Adipocyte (in vitro differentiated cells): ENCODE results near the gene DHRS1.

Experiments
- DNase-seq: peaks from one replicate; pipeline ENCODE4 v3.0.0-alpha.2; 2015; ENCODE audit warnings: low read depth
- H3K27me3 ChIP-seq: replicated peaks from 2 replicates; pipeline ENCODE4 v1.7.0; 2013; ENCODE audit warnings: mild to moderate bottlenecking, low read length, moderate library complexity; ENCODE audit not compliant: control insufficient read depth, insufficient read depth
- H3K36me3 ChIP-seq: 2 replicates; pipeline ENCODE4 v1.7.0; 2013; ENCODE audit warnings: low read length, mild to moderate bottlenecking, moderate library complexity; ENCODE audit not compliant: control insufficient read depth, insufficient read depth, severe bottlenecking
- H3K4me1 ChIP-seq: 2 replicates; pipeline ENCODE4 v1.7.0; 2013; ENCODE audit warnings: mild to moderate bottlenecking, low read length, moderate library complexity; ENCODE audit not compliant: control insufficient read depth, insufficient read depth
- H3K4me3 ChIP-seq: 2 replicates; pipeline ENCODE4 v1.7.0; 2013; ENCODE audit warnings: mild to moderate bottlenecking, low read length, moderate library complexity
- H3K9ac ChIP-seq: 2 replicates; pipeline ENCODE4 v1.7.0; 2013; ENCODE audit warnings: mild to moderate bottlenecking, low read length, moderate library complexity
- H3K9me3 ChIP-seq: 2 replicates; pipeline ENCODE4 v1.7.0; 2013; ENCODE audit warnings: mild to moderate bottlenecking, low read length, moderate library complexity; ENCODE audit not compliant: control insufficient read depth

The DHRS1 gene

DNA sequence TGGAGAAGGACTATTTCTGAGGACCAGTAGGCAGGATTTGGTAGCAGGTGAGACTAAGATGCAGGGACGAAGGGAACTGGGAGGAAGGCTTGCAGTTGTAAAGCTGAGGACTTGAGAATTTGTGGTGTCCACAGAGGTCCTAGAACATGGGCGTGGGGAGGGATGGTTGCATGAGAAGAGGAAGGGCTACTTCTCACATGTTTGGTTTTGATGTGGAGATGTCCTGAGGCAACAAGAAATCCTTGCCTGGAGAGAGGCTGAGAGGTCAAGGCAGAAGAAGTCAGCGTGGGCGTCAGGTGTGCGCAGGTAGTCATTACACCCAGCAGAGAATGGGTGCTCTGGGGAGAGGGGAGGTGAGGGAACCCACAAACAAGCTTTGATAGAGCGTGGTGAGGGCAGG lies 22.5 kb downstream of the DHRS1 start:
- H3K27me3 ChIP-seq: no peaks in the 10 kb centered on the region
- no peaks in the 10 kb centered on the region for H3K9me3 ChIP-seq
- H3K4me3 ChIP-seq: no peak overlapping the region
- peaks cover 50% of the 10 kb centered on the region for H3K4me1 ChIP-seq
- DNase-seq: no peak
- peak overlapping the region; percentile 39 for H3K9ac ChIP-seq
- H3K36me3 ChIP-seq: no peaks in the 10 kb centered on the region

DNA sequence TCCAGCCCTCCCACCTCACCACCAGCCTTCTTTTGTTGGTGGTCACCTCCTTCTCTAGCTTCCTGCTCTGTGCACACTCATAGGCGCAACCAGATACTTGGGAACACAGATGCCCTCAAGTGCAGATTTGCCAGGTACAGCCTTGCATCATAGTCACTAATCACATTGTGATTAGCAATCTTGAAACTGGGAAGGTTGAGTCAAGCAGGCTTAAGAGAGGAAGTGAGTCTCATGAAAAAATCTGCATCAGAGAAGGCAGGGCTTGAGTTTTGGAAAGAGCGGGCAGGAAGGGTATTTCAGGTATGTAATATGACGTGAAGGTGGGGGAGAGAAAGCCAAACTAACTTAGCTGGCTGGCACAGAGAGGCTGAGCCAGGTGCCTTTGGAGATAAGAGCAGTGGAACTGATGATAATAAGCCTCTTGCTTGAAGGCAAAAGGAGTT lies 25.5 kb downstream of the DHRS1 start:
- DNase-seq: no peak
- Histone ChIP-seq H3K9ac (no peak overlapping the region), H3K4me1 (peaks cover 40% of the 10 kb centered on the region), H3K36me3 (peaks cover 7% of the 10 kb centered on the region), H3K9me3 (no peaks in the 10 kb centered on the region), H3K27me3 (no peaks in the 10 kb centered on the region), H3K4me3 (no peak overlapping the region)

DNA sequence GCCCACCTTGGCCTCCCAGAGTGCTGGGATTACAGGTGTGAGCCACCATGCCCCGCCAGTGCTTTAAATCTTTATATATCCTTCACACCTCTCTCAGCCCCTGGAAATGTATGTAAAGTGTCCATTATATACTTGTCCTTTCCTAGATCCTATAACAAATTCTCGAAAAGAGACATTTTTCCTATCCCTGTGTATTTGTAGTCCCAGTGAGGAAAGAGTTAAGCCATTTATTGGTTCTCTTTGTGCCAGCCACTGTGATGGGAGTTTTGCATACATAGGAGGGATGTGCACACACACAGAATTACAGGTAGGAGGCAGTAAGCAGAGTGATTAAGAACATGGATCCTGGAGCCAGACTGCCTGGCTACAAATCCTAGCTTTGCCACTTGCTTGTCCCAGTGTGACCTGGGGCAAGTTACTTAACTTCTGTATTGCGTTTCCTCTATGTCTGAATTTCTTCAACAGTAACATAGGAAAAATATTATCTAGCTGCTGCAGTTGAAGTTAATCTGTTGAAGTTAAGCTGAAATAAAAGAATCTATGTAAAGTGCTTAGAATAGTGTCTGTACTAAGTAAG lies 26.1 kb downstream of the DHRS1 start:
- Histone ChIP-seq H3K27me3 (no peaks in the 10 kb centered on the region), H3K4me1 (peaks cover 36% of the 10 kb centered on the region)
- DNase-seq: no peak

DNA sequence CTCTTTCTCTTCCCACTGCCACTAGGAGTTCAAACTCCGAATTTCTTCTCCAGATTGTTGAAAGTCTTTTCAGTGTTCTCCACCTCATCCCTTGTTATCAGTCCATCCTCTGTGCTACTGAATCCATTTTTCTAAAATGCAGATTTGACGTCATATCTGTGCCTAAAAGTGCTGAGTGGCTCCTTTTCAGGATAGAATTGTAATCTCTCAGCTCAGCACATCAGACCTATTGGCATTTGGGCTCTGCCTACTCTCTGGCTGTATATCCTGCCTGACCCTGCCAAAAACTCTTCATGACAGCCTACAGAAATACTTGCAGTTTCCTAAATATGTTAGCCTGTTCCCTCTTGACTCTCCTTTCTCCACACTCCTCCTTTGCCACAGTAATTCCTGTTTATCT lies 27.1 kb downstream of the DHRS1 start:
- no peak for DNase-seq

More for the DNA sequence above, 26.1 kb downstream of the DHRS1 start:
- Histone ChIP-seq H3K4me3 (no peak overlapping the region), H3K9ac (no peak overlapping the region), H3K36me3 (peaks cover 12% of the 10 kb centered on the region), H3K9me3 (no peaks in the 10 kb centered on the region)

DNA sequence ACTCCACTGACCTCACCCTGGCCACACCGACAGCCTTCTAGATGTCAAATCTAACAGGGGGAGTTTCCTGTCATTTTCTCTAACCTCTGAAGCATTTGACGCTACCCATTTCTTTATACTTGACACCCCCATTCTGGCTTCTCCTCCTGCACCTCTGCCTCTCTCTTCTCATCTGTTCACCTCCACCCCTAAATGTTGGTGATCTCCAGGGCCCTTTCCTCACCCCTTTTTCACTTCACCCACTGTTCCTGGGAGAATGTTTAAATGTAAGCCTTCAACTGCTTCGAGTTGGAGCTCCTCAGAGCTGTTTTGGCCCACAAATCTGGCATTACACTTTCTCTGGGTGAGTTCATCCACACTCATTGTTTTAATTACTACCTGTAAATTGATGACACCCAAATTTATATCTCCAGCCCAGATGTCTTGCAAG lies 27.7 kb downstream of the DHRS1 start:
- peak overlapping the region; percentile 97 for H3K4me3 ChIP-seq
- H3K36me3 ChIP-seq: peaks cover 27% of the 10 kb centered on the region
- DNase-seq: no peak
- H3K9ac ChIP-seq: peak overlapping the region; percentile 99
- peaks cover 22% of the 10 kb centered on the region for H3K4me1 ChIP-seq
- no peaks in the 10 kb centered on the region for H3K9me3 ChIP-seq
- no peaks in the 10 kb centered on the region for H3K27me3 ChIP-seq

More for the DNA sequence above, 27.1 kb downstream of the DHRS1 start:
- no peaks in the 10 kb centered on the region for H3K9me3 ChIP-seq
- H3K27me3 ChIP-seq: no peaks in the 10 kb centered on the region
- peaks cover 21% of the 10 kb centered on the region for H3K36me3 ChIP-seq
- H3K9ac ChIP-seq: no peak overlapping the region
- no peak overlapping the region for H3K4me3 ChIP-seq
- peaks cover 28% of the 10 kb centered on the region for H3K4me1 ChIP-seq

DNA sequence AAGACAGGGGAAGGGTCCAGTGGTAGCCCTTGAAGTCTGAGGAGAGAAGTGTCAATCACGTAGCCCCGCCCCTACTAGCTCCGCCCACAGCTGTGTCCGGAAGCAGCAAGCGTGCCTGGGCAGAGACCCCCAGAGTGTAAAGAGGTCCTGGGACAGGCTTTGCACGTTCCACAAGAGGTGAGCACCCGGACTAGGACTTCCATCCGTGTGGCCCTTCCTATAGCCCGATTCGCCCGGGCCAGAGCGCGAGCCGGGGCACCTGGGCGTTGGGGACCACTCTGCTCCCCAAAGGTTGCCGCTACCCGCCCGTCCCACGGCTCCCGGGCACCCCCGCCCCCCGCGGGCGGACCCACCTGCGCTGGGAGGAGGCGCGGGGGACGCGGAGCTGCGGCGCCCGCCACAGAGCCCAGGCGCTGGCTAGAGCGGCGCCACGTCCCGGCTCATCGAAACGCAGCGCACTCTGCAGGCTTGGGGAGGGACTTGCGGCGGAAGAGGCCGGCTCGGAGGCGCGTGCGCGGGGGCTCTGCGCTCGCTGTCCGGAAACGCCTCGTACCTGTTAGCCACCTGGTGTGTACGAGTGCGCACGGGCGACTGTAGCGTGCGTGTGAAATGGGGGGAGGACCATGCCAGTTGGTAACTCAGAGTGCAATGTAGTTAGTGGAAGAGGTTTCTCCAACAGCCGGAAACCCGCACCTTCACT lies 28.3 kb downstream of the DHRS1 start, which contains the start of gene RABGGTA:
RABGGTA (minus strand) TSS at position 464 of the 700 bp plus-strand sequence. CDS start 482 bp downstream, outside the sequence.
- Histone ChIP-seq H3K9ac (peak within 1 kb of the TSS; percentile 99), H3K27me3 (no peaks in the 10 kb centered on the region), H3K9me3 (no peaks in the 10 kb centered on the region), H3K4me1 (peaks cover 22% of the 10 kb centered on the region), H3K36me3 (peaks cover 33% of the 10 kb centered on the region), H3K4me3 (peak within 1 kb of the TSS; percentile 97)
- DNase-seq: peak; percentile 95

DNA sequence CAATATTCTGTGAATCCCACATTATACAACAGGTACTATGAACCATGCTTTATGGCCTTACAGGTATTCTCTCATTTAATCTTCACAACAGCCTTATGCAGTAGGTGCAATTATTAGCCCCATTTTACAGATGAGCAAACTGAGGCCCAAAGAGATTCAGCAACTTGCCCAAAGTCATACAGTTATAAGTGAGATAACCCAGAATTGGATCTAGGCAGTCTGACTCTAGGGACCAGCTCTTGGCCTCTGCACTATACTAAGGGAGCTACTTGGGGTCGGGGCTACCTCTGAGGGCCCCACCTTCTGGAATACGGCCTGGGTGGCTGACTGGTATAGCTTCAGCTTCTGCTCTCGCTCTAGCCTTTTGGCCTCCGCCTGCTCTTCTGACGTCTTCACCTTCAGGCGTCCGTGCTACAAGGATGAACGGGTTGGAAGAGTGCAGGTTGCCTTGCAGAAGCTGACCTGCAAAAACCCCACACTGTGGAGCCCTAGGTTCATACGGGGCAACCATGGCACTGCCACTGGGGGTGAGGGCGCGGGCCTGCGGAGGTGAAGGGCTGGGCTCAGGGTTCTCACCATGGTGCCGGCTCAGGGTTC lies 28.9 kb downstream of the DHRS1 start:
- H3K27me3 ChIP-seq: no peaks in the 10 kb centered on the region
- peaks cover 22% of the 10 kb centered on the region for H3K4me1 ChIP-seq
- H3K36me3 ChIP-seq: peaks cover 38% of the 10 kb centered on the region
- H3K9me3 ChIP-seq: no peaks in the 10 kb centered on the region
- H3K4me3 ChIP-seq: peak overlapping the region; percentile 97
- no peak for DNase-seq
- peak overlapping the region; percentile 99 for H3K9ac ChIP-seq

DNA sequence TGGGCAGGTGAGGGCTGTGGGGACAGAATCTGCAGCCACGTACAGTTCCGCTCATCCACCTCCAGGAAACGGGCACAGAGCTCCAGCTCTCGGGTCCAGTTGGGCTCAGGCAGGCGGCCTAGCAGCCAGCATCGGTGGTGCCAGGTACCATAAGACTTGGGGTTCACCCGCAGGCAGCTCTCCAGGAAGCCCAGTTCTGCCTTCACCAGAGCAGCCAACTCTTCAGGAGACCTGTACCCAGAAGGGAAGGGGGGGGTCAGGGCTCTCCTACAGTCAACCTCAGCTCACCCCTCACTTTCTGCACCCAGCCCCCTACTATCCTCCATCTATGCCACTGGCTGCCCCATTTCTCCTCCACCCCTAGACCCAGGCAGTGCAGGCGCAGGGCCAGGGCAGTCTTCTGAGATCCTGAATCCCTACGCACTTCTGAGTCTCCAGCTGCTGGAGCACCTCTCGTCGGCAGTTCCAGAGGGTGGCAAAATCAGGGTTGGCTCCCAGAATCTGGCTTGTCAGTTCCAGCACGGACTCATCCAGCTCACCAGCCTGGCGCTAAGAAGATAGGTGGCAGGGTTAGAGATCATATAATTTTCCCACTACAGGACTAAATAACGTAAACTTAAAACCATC lies 29.6 kb downstream of the DHRS1 start:
- H3K9ac ChIP-seq: no peak overlapping the region

DNA sequence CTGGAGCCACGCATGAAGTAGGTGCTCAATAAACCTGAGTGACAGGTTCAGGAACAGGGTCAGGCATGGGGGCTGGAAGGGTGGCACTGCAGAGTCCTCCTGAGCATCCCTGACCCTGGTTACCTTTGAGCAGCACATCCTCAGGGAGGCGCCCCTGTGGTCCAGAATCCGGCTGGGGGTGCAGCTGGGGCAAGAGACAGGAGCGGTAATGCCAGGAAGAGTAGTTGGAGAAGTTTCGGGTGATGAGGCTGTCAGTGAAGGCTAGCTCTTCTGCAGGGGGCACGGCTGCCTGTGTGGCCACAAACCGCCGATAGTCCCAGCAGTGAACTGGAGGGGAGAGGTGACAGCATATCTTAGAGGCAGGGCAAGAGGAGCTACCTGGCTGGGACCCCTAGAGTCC lies 30.2 kb downstream of the DHRS1 start:
- H3K4me3 ChIP-seq: no peak overlapping the region
- DNase-seq: no peak
- no peaks in the 10 kb centered on the region for H3K9me3 ChIP-seq
- no peak overlapping the region for H3K9ac ChIP-seq
- H3K27me3 ChIP-seq: no peaks in the 10 kb centered on the region
- H3K36me3 ChIP-seq: peaks cover 44% of the 10 kb centered on the region
- H3K4me1 ChIP-seq: peaks cover 21% of the 10 kb centered on the region

More for the DNA sequence above, 29.6 kb downstream of the DHRS1 start:
- no peaks in the 10 kb centered on the region for H3K9me3 ChIP-seq
- no peak overlapping the region for H3K4me3 ChIP-seq
- DNase-seq: no peak
- no peaks in the 10 kb centered on the region for H3K27me3 ChIP-seq
- H3K4me1 ChIP-seq: peaks cover 22% of the 10 kb centered on the region
- H3K36me3 ChIP-seq: peaks cover 44% of the 10 kb centered on the region

DNA sequence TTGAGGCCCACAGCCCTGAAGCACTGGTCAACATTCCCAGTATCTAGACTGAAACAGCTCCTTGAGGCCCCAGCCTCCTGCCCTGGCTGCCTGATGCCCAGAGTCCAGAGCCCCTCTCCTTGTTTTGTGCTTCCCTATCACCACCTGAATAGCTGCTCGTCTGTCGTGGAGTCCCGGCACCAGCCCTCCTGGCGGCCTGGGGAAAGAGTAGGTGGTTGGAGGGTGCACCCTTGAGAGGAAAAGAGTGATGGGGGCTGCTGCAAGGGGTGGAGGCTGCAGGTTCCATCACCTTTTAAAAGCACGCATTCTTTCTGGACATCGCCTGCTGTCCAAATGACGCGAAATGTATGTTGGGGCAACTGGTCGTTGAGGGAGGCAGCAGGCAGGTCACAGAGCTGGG lies 31.4 kb downstream of the DHRS1 start:
- H3K27me3 ChIP-seq: no peaks in the 10 kb centered on the region
- peaks cover 44% of the 10 kb centered on the region for H3K36me3 ChIP-seq
- DNase-seq: no peak
- H3K9me3 ChIP-seq: no peaks in the 10 kb centered on the region
- H3K9ac ChIP-seq: no peak overlapping the region
- H3K4me1 ChIP-seq: peaks cover 10% of the 10 kb centered on the region
- no peak overlapping the region for H3K4me3 ChIP-seq

DNA sequence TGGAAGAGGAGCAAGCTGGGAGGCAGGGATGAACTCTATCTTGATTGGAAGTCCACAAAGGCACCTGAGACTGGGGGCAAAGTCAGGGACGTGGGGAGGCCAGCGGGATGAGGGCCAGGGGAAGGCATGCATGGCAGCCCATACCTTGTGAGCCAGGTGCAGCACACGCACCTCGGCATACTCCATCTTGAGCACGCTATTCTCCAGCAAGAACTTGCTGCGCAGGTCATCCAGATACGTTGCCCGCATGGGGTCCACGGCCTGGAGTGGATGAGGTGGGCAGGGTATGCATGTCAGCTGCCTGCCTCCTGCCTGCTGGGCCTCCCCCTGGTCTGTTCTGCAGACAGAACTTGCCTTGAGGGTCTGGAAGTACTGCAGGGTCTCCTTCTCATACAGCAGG lies 32.1 kb downstream of the DHRS1 start:
- peaks cover 10% of the 10 kb centered on the region for H3K4me1 ChIP-seq
- H3K36me3 ChIP-seq: peaks cover 44% of the 10 kb centered on the region
- no peak overlapping the region for H3K9ac ChIP-seq
- no peak overlapping the region for H3K4me3 ChIP-seq
- DNase-seq: no peak
- H3K9me3 ChIP-seq: no peaks in the 10 kb centered on the region
- H3K27me3 ChIP-seq: no peaks in the 10 kb centered on the region
